ENCODE data around the gene PITPNM3. TPM values are rescaled to one million over a fixed set of nuclear protein-coding genes. Genes with fewer than 3 reads are reported as not detected.

PITPNM3 gene
- polyA plus RNA-seq, 2 donors, result 9.5 to 14.4 TPM

DNA sequence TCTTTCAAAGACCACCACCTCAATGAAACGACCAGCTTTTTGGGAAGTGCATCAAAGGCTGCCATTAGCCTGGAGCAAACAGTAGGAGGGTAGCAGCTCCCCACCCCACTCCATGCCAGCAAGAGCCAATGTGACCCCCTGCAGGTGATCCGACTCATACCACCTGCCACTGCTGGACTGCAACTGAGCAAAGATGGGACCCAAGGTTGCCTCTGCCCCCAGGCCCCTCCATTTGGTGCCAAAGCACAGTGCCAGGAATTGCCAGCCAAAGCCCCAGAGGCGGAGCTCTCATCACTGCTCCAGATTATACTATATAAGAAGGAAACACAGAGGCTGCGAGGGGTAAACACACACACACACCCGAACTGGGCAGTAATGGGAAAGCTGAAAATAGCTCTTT, 8.3 kb downstream of the PITPNM3 start:
- no peak overlapping the region for H3K4me3 ChIP-seq (ENCODE audit: low read depth in 1 of 2, low read length in 2 of 2)
- H3K27me3 ChIP-seq (ENCODE audit: control insufficient read depth in 1 of 2, insufficient read depth in 2 of 2, low read length in 2 of 2), result no peaks in the 10 kb centered on the region
- peak overlapping the region in 1 of 2 donors; percentile 88 for H3K27ac ChIP-seq (ENCODE audit: low read depth in 2 of 2, low read length in 1 of 2)
- WGBS, 2 donors, result 34 to 48% methylated on average over 5 of the region's 5 CpGs
- peaks cover 19 to 39% of the 10 kb centered on the region in 2 donors for H3K4me1 ChIP-seq (ENCODE audit: control insufficient read depth in 2 of 2, insufficient read depth in 2 of 2, low read length in 1 of 2)
- no peaks in the 10 kb centered on the region for H3K9me3 ChIP-seq (ENCODE audit: control insufficient read depth in 2 of 2, insufficient read depth in 1 of 2, low read depth in 1 of 2, low read length in 1 of 2)
- H3K36me3 ChIP-seq (ENCODE audit: control insufficient read depth in 2 of 2, insufficient read depth in 2 of 2, low read length in 1 of 2), result no peaks in the 10 kb centered on the region

- H3K4me3 ChIP-seq (ENCODE audit: low read depth in 1 of 2, low read length in 2 of 2), result no peak overlapping the region
- H3K9me3 ChIP-seq (ENCODE audit: control insufficient read depth in 2 of 2, insufficient read depth in 1 of 2, low read depth in 1 of 2, low read length in 1 of 2), result no peaks in the 10 kb centered on the region
- H3K27me3 ChIP-seq (ENCODE audit: control insufficient read depth in 1 of 2, insufficient read depth in 2 of 2, low read length in 2 of 2), result no peaks in the 10 kb centered on the region
- no peaks in the 10 kb centered on the region for H3K36me3 ChIP-seq (ENCODE audit: control insufficient read depth in 2 of 2, insufficient read depth in 2 of 2, low read length in 1 of 2)
- H3K4me1 ChIP-seq (ENCODE audit: control insufficient read depth in 2 of 2, insufficient read depth in 2 of 2, low read length in 1 of 2), result peaks cover 19 to 39% of the 10 kb centered on the region in 2 donors
- WGBS, 2 donors, result 82 to 86% methylated on average over 6 of the region's 6 CpGs
- H3K27ac ChIP-seq (ENCODE audit: low read depth in 2 of 2, low read length in 1 of 2), result no peak overlapping the region
These were observed 9.0 kb downstream of the PITPNM3 start for GRCh38 chr17:6547336-6547735.

DNA sequence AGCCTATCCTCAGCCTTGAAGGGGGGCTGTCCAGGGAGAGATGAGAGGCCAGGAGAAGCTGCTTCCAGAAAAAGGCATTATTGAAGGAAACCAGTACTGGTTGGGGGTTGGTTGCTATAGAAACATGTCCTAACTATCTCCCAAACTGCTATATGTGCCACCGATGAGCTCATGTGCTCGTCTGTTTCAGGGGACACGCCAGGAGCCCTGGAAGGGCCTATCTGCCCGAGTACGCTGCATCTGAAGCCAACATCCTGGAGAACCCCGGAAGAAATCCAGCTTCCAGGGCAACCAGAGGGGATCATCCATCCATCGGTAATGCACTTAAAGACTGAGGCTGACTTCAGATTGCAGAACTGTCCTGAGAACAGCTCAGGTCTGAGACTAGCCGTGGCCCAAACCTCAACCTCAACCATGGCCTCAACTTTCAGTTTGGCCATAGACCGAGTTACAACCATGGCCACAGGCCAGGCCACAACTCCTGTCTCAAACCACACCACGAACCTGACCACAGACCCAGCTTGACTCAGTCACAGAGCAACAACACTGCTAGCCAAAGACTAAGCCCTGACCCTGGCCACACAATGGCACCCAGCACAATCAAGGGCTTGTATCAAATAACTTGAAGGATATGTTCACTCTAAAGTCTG, 10.2 kb downstream of the PITPNM3 start:
- Histone ChIP-seq H3K9me3 (ENCODE audit: control insufficient read depth in 2 of 2, insufficient read depth in 1 of 2, low read depth in 1 of 2, low read length in 1 of 2) (no peaks in the 10 kb centered on the region), H3K36me3 (ENCODE audit: control insufficient read depth in 2 of 2, insufficient read depth in 2 of 2, low read length in 1 of 2) (no peaks in the 10 kb centered on the region), H3K27me3 (ENCODE audit: control insufficient read depth in 1 of 2, insufficient read depth in 2 of 2, low read length in 2 of 2) (no peaks in the 10 kb centered on the region), H3K27ac (ENCODE audit: low read depth in 2 of 2, low read length in 1 of 2) (peak overlapping the region in 1 of 2 donors; percentile 40), H3K4me3 (ENCODE audit: low read depth in 1 of 2, low read length in 2 of 2) (no peak overlapping the region), H3K4me1 (ENCODE audit: control insufficient read depth in 2 of 2, insufficient read depth in 2 of 2, low read length in 1 of 2) (peaks cover 17 to 39% of the 10 kb centered on the region in 2 donors)
- WGBS, 2 donors, result 80 to 81% methylated on average over 10 of the region's 10 CpGs

DNA sequence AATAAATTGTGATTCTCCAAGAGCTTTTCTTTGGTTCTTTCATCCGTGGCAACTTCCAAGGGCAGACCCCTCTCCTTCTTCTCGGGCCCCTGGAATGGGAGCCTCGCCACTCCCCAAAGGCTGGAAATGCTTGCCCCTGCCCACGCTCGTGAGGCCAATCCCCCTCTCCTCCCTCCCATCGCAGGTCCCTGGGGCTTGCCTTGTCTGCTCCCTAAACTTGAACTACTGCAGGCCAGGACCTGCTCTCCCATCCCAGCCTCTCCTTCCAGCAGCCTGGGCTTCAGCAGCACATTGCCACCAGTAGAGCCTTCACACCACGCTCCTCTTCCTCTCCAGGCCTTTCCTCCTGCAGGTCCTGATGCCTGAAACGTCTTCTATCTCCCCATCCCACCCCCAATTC, 11.1 kb downstream of the PITPNM3 start:
- H3K9me3 ChIP-seq (ENCODE audit: control insufficient read depth in 2 of 2, insufficient read depth in 1 of 2, low read depth in 1 of 2, low read length in 1 of 2), result no peaks in the 10 kb centered on the region
- H3K27me3 ChIP-seq (ENCODE audit: control insufficient read depth in 1 of 2, insufficient read depth in 2 of 2, low read length in 2 of 2), result no peaks in the 10 kb centered on the region
- H3K4me3 ChIP-seq (ENCODE audit: low read depth in 1 of 2, low read length in 2 of 2), result no peak overlapping the region
- no peaks in the 10 kb centered on the region for H3K36me3 ChIP-seq (ENCODE audit: control insufficient read depth in 2 of 2, insufficient read depth in 2 of 2, low read length in 1 of 2)
- WGBS, 2 donors, result 48 to 54% methylated on average over 8 of the region's 8 CpGs
- peaks cover 13 to 33% of the 10 kb centered on the region in 2 donors for H3K4me1 ChIP-seq (ENCODE audit: control insufficient read depth in 2 of 2, insufficient read depth in 2 of 2, low read length in 1 of 2)
- peak overlapping the region in 1 of 2 donors; percentile 40 for H3K27ac ChIP-seq (ENCODE audit: low read depth in 2 of 2, low read length in 1 of 2)

GRCh38 chr17:6544011-6544370, 12.4 kb downstream of the PITPNM3 start:
- Histone ChIP-seq H3K4me3 (ENCODE audit: low read depth in 1 of 2, low read length in 2 of 2) (no peak overlapping the region), H3K27ac (ENCODE audit: low read depth in 2 of 2, low read length in 1 of 2) (no peak overlapping the region), H3K27me3 (ENCODE audit: control insufficient read depth in 1 of 2, insufficient read depth in 2 of 2, low read length in 2 of 2) (no peaks in the 10 kb centered on the region), H3K36me3 (ENCODE audit: control insufficient read depth in 2 of 2, insufficient read depth in 2 of 2, low read length in 1 of 2) (no peaks in the 10 kb centered on the region), H3K9me3 (ENCODE audit: control insufficient read depth in 2 of 2, insufficient read depth in 1 of 2, low read depth in 1 of 2, low read length in 1 of 2) (no peaks in the 10 kb centered on the region), H3K4me1 (ENCODE audit: control insufficient read depth in 2 of 2, insufficient read depth in 2 of 2, low read length in 1 of 2) (peaks cover 9 to 24% of the 10 kb centered on the region in 2 donors)
- WGBS, 2 donors, result 74 to 82% methylated on average over 5 of the region's 5 CpGs

DNA sequence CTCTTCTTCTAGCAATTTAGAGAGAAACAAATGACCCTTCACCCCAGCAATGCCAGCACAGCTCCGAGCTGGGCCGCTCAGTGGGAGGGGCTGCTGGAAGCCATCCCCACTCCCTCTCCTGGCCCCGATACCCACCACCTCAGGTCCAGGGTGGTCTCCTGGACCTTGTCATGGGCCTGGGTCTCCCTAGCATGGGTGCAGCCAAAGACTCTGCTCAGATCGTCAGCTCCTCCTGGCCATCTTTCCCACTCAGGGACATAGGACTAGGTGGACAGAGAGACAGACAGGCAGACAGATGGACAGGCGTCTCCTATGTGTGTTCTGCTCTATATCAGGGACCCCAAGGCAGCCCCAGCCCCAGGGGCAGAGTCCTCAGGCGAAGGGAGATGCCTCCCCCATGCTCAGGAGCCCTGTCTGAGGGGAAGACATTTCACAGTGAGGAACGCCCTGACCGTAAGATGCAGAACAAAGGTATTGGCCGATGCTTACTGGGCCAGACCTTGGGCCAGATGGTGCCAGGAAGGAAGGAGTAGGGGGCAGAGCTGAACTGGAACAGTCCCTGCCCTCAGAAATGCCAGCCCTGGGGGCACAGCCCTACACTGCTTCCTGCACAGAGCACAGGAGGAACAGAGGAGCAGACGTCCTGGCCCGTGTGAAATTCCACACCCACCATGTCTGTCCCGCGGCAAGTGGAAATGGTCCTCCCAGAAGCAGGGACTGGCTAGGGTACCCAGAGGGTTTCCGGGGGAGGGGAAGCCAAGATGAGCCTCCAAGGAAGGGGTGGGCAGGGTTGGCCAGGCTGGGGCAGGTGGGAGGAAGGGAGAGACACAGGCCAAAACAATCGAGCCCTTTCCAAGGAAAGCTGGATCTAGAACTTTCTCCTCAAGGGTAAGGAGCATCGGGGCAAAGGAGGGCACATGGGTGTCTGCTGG, 13.0 kb downstream of the PITPNM3 start:
- no peak overlapping the region for H3K4me3 ChIP-seq (ENCODE audit: low read depth in 1 of 2, low read length in 2 of 2)
- no peaks in the 10 kb centered on the region for H3K36me3 ChIP-seq (ENCODE audit: control insufficient read depth in 2 of 2, insufficient read depth in 2 of 2, low read length in 1 of 2)
- no peaks in the 10 kb centered on the region for H3K27me3 ChIP-seq (ENCODE audit: control insufficient read depth in 1 of 2, insufficient read depth in 2 of 2, low read length in 2 of 2)
- peaks cover 6 to 17% of the 10 kb centered on the region in 2 donors for H3K4me1 ChIP-seq (ENCODE audit: control insufficient read depth in 2 of 2, insufficient read depth in 2 of 2, low read length in 1 of 2)
- whole genome bisulfite sequencing, 2 donors, result 82 to 86% methylated on average over 16 of the region's 16 CpGs
- no peak overlapping the region for H3K27ac ChIP-seq (ENCODE audit: low read depth in 2 of 2, low read length in 1 of 2)
- no peaks in the 10 kb centered on the region for H3K9me3 ChIP-seq (ENCODE audit: control insufficient read depth in 2 of 2, insufficient read depth in 1 of 2, low read depth in 1 of 2, low read length in 1 of 2)

GRCh38 chr17:6542577-6542976, 13.8 kb downstream of the PITPNM3 start:
- H3K4me3 ChIP-seq (ENCODE audit: low read depth in 1 of 2, low read length in 2 of 2), result no peak overlapping the region
- 92 to 93% methylated on average over 4 of the region's 4 CpGs for WGBS, 2 donors
- no peak overlapping the region for H3K27ac ChIP-seq (ENCODE audit: low read depth in 2 of 2, low read length in 1 of 2)

DNA sequence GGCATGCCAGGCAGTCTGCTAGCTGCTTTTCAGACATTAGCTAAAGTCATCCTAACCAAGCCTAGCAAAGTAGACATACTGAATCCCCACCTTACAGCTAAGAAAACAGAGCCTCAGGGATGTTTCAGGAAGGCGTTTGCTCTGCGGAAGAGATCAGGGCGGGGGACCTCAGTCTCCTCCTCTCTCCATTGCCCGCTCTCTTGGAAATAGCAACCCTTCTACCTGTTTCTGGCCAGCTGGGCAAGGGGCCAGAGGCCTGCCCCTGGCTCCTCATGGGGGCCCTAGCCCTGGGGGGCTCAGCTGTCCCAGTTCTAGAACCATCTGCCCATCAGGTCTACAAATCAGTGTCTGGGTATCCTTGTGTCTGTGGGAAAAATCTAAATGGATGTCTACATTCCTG, 14.5 kb downstream of the PITPNM3 start:
- Histone ChIP-seq H3K27me3 (ENCODE audit: control insufficient read depth in 1 of 2, insufficient read depth in 2 of 2, low read length in 2 of 2) (no peaks in the 10 kb centered on the region), H3K27ac (ENCODE audit: low read depth in 2 of 2, low read length in 1 of 2) (no peak overlapping the region), H3K4me1 (ENCODE audit: control insufficient read depth in 2 of 2, insufficient read depth in 2 of 2, low read length in 1 of 2) (peaks cover 0 to 13% of the 10 kb centered on the region in 2 donors), H3K4me3 (ENCODE audit: low read depth in 1 of 2, low read length in 2 of 2) (no peak overlapping the region), H3K36me3 (ENCODE audit: control insufficient read depth in 2 of 2, insufficient read depth in 2 of 2, low read length in 1 of 2) (peaks cover 2 to 13% of the 10 kb centered on the region in 2 donors), H3K9me3 (ENCODE audit: control insufficient read depth in 2 of 2, insufficient read depth in 1 of 2, low read depth in 1 of 2, low read length in 1 of 2) (no peaks in the 10 kb centered on the region)
- 86 to 88% methylated on average over 4 of the region's 4 CpGs for WGBS, 2 donors

More at GRCh38 chr17:6542577-6542976, 13.8 kb downstream of the PITPNM3 start:
- no peaks in the 10 kb centered on the region for H3K27me3 ChIP-seq (ENCODE audit: control insufficient read depth in 1 of 2, insufficient read depth in 2 of 2, low read length in 2 of 2)
- H3K4me1 ChIP-seq (ENCODE audit: control insufficient read depth in 2 of 2, insufficient read depth in 2 of 2, low read length in 1 of 2), result peaks cover 2 to 13% of the 10 kb centered on the region in 2 donors
- peaks cover under 1 to 7% of the 10 kb centered on the region in 2 donors for H3K36me3 ChIP-seq (ENCODE audit: control insufficient read depth in 2 of 2, insufficient read depth in 2 of 2, low read length in 1 of 2)
- no peaks in the 10 kb centered on the region for H3K9me3 ChIP-seq (ENCODE audit: control insufficient read depth in 2 of 2, insufficient read depth in 1 of 2, low read depth in 1 of 2, low read length in 1 of 2)

GRCh38 chr17:6539871-6540270, 16.5 kb downstream of the PITPNM3 start:
- H3K4me1 ChIP-seq (ENCODE audit: control insufficient read depth in 2 of 2, insufficient read depth in 2 of 2, low read length in 1 of 2), result peaks cover 0 to 4% of the 10 kb centered on the region in 2 donors
- H3K27ac ChIP-seq (ENCODE audit: low read depth in 2 of 2, low read length in 1 of 2), result no peak overlapping the region
- no peak overlapping the region for H3K4me3 ChIP-seq (ENCODE audit: low read depth in 1 of 2, low read length in 2 of 2)
- no peaks in the 10 kb centered on the region for H3K9me3 ChIP-seq (ENCODE audit: control insufficient read depth in 2 of 2, insufficient read depth in 1 of 2, low read depth in 1 of 2, low read length in 1 of 2)
- H3K36me3 ChIP-seq (ENCODE audit: control insufficient read depth in 2 of 2, insufficient read depth in 2 of 2, low read length in 1 of 2), result peaks cover 2 to 19% of the 10 kb centered on the region in 2 donors
- 74 to 75% methylated on average over 3 of the region's 3 CpGs for WGBS, 2 donors
- no peaks in the 10 kb centered on the region for H3K27me3 ChIP-seq (ENCODE audit: control insufficient read depth in 1 of 2, insufficient read depth in 2 of 2, low read length in 2 of 2)
